CD4-positive, alpha-beta memory T cell (primary cell): Measurements from ENCODE around the gene PTPRU. TPM values are rescaled to one million over a fixed set of nuclear protein-coding genes. Genes with fewer than 3 reads are reported as not detected.

Experiments
- CTCF ChIA-PET: fragments of 350-600 bp; sonication (Branson Sonifier 250); formaldehyde crosslinking; loops from one replicate; lab custom pipeline; 2021; ENCODE audit warnings: inconsistent platforms; ENCODE audit not compliant: partially characterized antibody; lab: Charles Lee
- POLR2A ChIA-PET: fragments of 350-600 bp; sonication (Branson Sonifier 250); formaldehyde crosslinking; loops from one replicate; lab custom pipeline; 2021; ENCODE audit not compliant: partially characterized antibody; lab: Charles Lee
- DNase-seq, 5 donors: peaks; one replicate each; pipeline versions ENCODE4 v3.0.0 to v3.0.0-alpha.2; 2020 to 2022; ENCODE audit warnings: mixed read lengths in 1 of 5
- H3K27ac ChIP-seq: one replicate; pipeline ENCODE4 v1.7.0; 2013; ENCODE audit warnings: low read depth, low read length
- H3K27me3 ChIP-seq: 2 replicates; pipeline ENCODE4 v1.7.0; 2013; ENCODE audit warnings: mild to moderate bottlenecking, low read length, moderate library complexity; ENCODE audit not compliant: insufficient read depth
- H3K36me3 ChIP-seq: 2 replicates; pipeline ENCODE4 v1.7.0; 2013; ENCODE audit warnings: mild to moderate bottlenecking, low read length, moderate library complexity; ENCODE audit not compliant: insufficient read depth
- H3K4me1 ChIP-seq: 2 replicates; pipeline ENCODE4 v1.7.0; 2013; ENCODE audit warnings: mild to moderate bottlenecking, low read length, moderate library complexity; ENCODE audit not compliant: insufficient read depth
- H3K4me3 ChIP-seq, 2 donors: one replicate each; pipeline ENCODE4 v1.7.0; 2013; ENCODE audit warnings: low read length in 2 of 2, mild to moderate bottlenecking in 1 of 2
- H3K9me3 ChIP-seq, 2 donors: one replicate each; pipeline ENCODE4 v1.7.0; 2013; ENCODE audit warnings: low read length in 2 of 2, control low read depth in 1 of 2; ENCODE audit not compliant: control insufficient read depth in 1 of 2
- H3K27ac Mint-ChIP-seq, 7 donors: one replicate each; pipeline ENCODE4 v1.8.0; 2020 to 2021; ENCODE audit warnings: mixed read lengths in 7 of 7, mild to moderate bottlenecking in 6 of 7, inconsistent platforms in 3 of 7, moderate library complexity in 3 of 7
- H3K27me3 Mint-ChIP-seq, 2 donors: one replicate each; pipeline ENCODE4 v1.8.0; 2020 to 2021; ENCODE audit warnings: mixed read lengths in 2 of 2
- H3K36me3 Mint-ChIP-seq, 2 donors: one replicate each; pipeline ENCODE4 v1.8.0; 2020 to 2021; ENCODE audit warnings: mixed read lengths in 2 of 2, inconsistent platforms in 1 of 2, mild to moderate bottlenecking in 1 of 2
- H3K4me1 Mint-ChIP-seq, 4 donors: one replicate each; pipeline ENCODE4 v1.8.0; 2020 to 2021; ENCODE audit warnings: mixed read lengths in 4 of 4, mild to moderate bottlenecking in 1 of 4
- H3K4me3 Mint-ChIP-seq, 8 donors: one replicate each; pipeline ENCODE4 v1.8.0; 2020 to 2021; ENCODE audit warnings: mixed read lengths in 8 of 8, mild to moderate bottlenecking in 7 of 8, moderate library complexity in 6 of 8, inconsistent platforms in 3 of 8
- H3K9me3 Mint-ChIP-seq, 8 donors: one replicate each; pipeline ENCODE4 v1.8.0; 2020 to 2021; ENCODE audit warnings: mixed read lengths in 8 of 8, mild to moderate bottlenecking in 5 of 8, inconsistent platforms in 3 of 8, moderate library complexity in 1 of 8
- intact Hi-C: fragments of 100-400 bp; cut with micrococcal nuclease; formaldehyde crosslinking; loops from one replicate; pipeline ENCODE4 v1.15.1; 2023
- polyA plus RNA-seq, 2 donors: library from polyadenylated mRNA; unstranded; fragments of 300-500 nt; fragmentation: Illumina TruSeq; gene quantifications; one replicate each; pipeline ENCODE4 v1.2.3, GENCODE V29; 2021
- total RNA-seq, 2 experiments: library from RNA; stranded (reverse); gene quantifications; one replicate each; pipeline ENCODE4 v1.2.3, GENCODE V29; 2021

The PTPRU gene
- total and polyA plus RNA-seq, 4 experiments from 2014 or later, result 0.38 TPM; not detected in 3

GRCh38 chr1:29282924-29283803, 46.8 kb downstream of the PTPRU start:
- CTCF ChIA-PET, result no interaction called here
- peaks cover 4 to 5% of the 10 kb centered on the region in 2 donors for H3K27me3 Mint-ChIP-seq
- peak overlapping the region in 1 of 7 donors; percentile 22 for H3K27ac Mint-ChIP-seq
- no peak for DNase-seq
- Histone ChIP-seq H3K4me3 (no peak overlapping the region), H3K36me3 (no peaks in the 10 kb centered on the region), H3K27me3 (no peaks in the 10 kb centered on the region), H3K4me1 (peaks cover 5% of the 10 kb centered on the region), H3K27ac (no peak overlapping the region), H3K9me3 (no peaks in the 10 kb centered on the region)
- no peaks in the 10 kb centered on the region for H3K36me3 Mint-ChIP-seq
- POLR2A ChIA-PET, result no interaction called here
- intact Hi-C loops, result no loop called here
- H3K4me1 Mint-ChIP-seq, result peaks cover 4 to 5% (median 4%) of the 10 kb centered on the region in 4 donors
- H3K9me3 Mint-ChIP-seq, result no peaks in the 10 kb centered on the region
- peak overlapping the region in 7 of 8 donors; percentile 1 to 79 (median 54) for H3K4me3 Mint-ChIP-seq

- CTCF ChIA-PET, result no interaction called here
Measured at GRCh38 chr1:29283804-29284195, 47.5 kb downstream of the PTPRU start.

DNA sequence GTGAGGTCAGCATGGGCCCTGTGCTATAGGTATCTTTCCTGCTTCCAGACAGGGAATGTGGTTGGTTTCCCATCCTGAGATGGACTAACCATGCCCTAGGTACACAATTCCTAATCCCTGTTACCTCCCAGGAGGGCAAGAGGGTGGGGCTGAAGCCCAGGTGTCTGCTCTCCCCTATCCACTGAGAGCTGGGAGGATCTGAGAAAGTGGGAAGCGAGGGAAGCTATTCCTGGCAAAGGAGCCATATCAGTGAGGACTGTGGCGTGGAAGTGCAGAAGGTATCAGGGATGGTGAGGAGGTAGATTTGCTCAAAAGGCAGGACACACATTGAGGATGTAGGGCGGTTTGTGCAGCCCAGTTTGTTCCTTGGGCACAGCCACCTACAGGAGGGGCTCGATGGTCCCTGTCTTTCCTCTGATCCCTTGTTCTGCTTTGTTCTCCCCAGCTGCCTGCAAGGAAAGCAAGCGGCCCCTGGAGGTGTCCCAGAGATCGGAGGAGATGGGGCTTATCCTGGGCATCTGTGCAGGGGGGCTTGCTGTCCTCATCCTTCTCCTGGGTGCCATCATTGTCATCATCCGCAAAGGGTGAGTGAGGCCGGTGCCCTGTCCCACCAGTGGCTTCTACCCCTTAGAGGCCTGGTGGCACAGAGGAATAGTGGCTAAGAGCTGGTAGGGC, 48.1 kb downstream of the PTPRU start:
- H3K4me1 Mint-ChIP-seq, result peaks cover 4 to 5% (median 4%) of the 10 kb centered on the region in 4 donors
- intact Hi-C loops, result no loop called here
- no peaks in the 10 kb centered on the region for H3K36me3 Mint-ChIP-seq
- ChIA-PET CTCF (no interaction called here), POLR2A (no interaction called here)
- H3K4me3 Mint-ChIP-seq, result no peak overlapping the region
- no peak overlapping the region for H3K27ac Mint-ChIP-seq
- H3K27me3 ChIP-seq, result no peaks in the 10 kb centered on the region
- peaks cover 0 to 3% of the 10 kb centered on the region in 2 donors for H3K27me3 Mint-ChIP-seq
- no peak for DNase-seq
- no peaks in the 10 kb centered on the region for H3K36me3 ChIP-seq
- no peak overlapping the region for H3K27ac ChIP-seq
- H3K4me1 ChIP-seq, result peaks cover 5% of the 10 kb centered on the region
- H3K4me3 ChIP-seq, result no peak overlapping the region
- no peaks in the 10 kb centered on the region for H3K9me3 ChIP-seq
- H3K9me3 Mint-ChIP-seq, result no peaks in the 10 kb centered on the region

More at GRCh38 chr1:29283804-29284195, 47.5 kb downstream of the PTPRU start:
- Histone ChIP-seq H3K27ac (no peak overlapping the region), H3K36me3 (no peaks in the 10 kb centered on the region), H3K27me3 (no peaks in the 10 kb centered on the region), H3K4me1 (peaks cover 5% of the 10 kb centered on the region), H3K4me3 (no peak overlapping the region), H3K9me3 (no peaks in the 10 kb centered on the region)
- peaks cover 4 to 5% (median 4%) of the 10 kb centered on the region in 4 donors for H3K4me1 Mint-ChIP-seq
- intact Hi-C loops, result no loop called here
- H3K4me3 Mint-ChIP-seq, result peak overlapping the region in 6 of 8 donors; percentile 1 to 79 (median 54)
- H3K27me3 Mint-ChIP-seq, result peaks cover 0 to 3% of the 10 kb centered on the region in 2 donors
- H3K27ac Mint-ChIP-seq, result no peak overlapping the region
- no peak for DNase-seq
- POLR2A ChIA-PET, result no interaction called here
- H3K9me3 Mint-ChIP-seq, result no peaks in the 10 kb centered on the region
- no peaks in the 10 kb centered on the region for H3K36me3 Mint-ChIP-seq

DNA sequence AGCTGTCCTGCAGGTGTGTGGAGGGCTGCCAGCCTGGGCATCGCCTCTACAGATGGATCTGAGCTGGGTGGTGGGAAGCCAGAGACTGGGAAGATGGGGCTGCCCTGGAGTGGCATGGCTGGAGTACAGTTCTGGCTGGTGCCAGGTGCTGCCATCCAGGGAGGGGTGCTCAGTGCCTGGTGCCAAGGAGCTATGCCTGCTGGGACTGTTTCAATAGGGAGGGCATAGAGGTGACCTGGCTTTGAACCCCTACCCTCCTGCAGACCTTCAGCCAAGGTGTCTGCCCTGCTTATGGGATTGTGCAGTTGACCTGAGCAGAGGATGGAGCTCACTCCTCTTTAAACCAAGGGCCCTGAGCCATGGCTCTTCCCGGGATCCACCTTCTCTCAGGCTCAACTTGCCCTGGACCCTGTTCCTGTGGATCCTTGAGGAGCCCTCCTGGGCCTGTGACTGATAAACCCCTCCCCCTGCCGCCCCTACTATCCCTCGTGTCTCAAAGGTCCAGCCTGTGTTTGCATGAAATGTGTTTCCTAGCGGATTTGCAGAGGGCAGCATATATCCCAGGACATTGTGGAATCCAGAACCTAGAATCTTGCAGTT, 48.7 kb downstream of the PTPRU start:
- no peaks in the 10 kb centered on the region for H3K36me3 ChIP-seq
- intact Hi-C loops, result no loop called here
- H3K9me3 Mint-ChIP-seq, result no peaks in the 10 kb centered on the region
- DNase-seq, result no peak
- no peak overlapping the region for H3K4me3 Mint-ChIP-seq
- ChIA-PET POLR2A (no interaction called here), CTCF (no interaction called here)
- H3K27ac ChIP-seq, result no peak overlapping the region
- H3K4me3 ChIP-seq, result no peak overlapping the region
- no peaks in the 10 kb centered on the region for H3K36me3 Mint-ChIP-seq
- peaks cover 4 to 5% (median 4%) of the 10 kb centered on the region in 4 donors for H3K4me1 Mint-ChIP-seq
- H3K9me3 ChIP-seq, result no peaks in the 10 kb centered on the region
- H3K4me1 ChIP-seq, result peaks cover 5% of the 10 kb centered on the region
- H3K27me3 ChIP-seq, result no peaks in the 10 kb centered on the region
- H3K27me3 Mint-ChIP-seq, result peaks cover 0 to 3% of the 10 kb centered on the region in 2 donors
- H3K27ac Mint-ChIP-seq, result no peak overlapping the region

GRCh38 chr1:29285771-29286170, 49.4 kb downstream of the PTPRU start:
- H3K4me1 ChIP-seq, result peaks cover 5% of the 10 kb centered on the region
- no peaks in the 10 kb centered on the region for H3K27me3 ChIP-seq
- Mint-ChIP-seq H3K4me3 (no peak overlapping the region), H3K4me1 (peaks cover 4 to 5% (median 4%) of the 10 kb centered on the region in 4 donors), H3K27ac (no peak overlapping the region), H3K9me3 (no peaks in the 10 kb centered on the region), H3K36me3 (no peaks in the 10 kb centered on the region), H3K27me3 (no peaks in the 10 kb centered on the region)
- H3K36me3 ChIP-seq, result no peaks in the 10 kb centered on the region
- H3K9me3 ChIP-seq, result no peaks in the 10 kb centered on the region
- ChIA-PET POLR2A (no interaction called here), CTCF (no interaction called here)
- intact Hi-C loops, result no loop called here
- H3K4me3 ChIP-seq, result no peak overlapping the region
- no peak for DNase-seq
- no peak overlapping the region for H3K27ac ChIP-seq

- Histone ChIP-seq H3K27ac (no peak overlapping the region), H3K9me3 (no peaks in the 10 kb centered on the region), H3K4me3 (no peak overlapping the region), H3K36me3 (no peaks in the 10 kb centered on the region), H3K27me3 (no peaks in the 10 kb centered on the region), H3K4me1 (peaks cover 5% of the 10 kb centered on the region)
- intact Hi-C loops, result no loop called here
- no peak for DNase-seq
- Mint-ChIP-seq H3K9me3 (no peaks in the 10 kb centered on the region), H3K27ac (peak overlapping the region in 1 of 7 donors; percentile 69), H3K27me3 (no peaks in the 10 kb centered on the region), H3K4me1 (peaks cover 4 to 5% (median 4%) of the 10 kb centered on the region in 4 donors), H3K4me3 (no peak overlapping the region), H3K36me3 (no peaks in the 10 kb centered on the region)
- POLR2A ChIA-PET, result no interaction called here
- CTCF ChIA-PET, result no interaction called here
Measured at GRCh38 chr1:29286194-29286767, 50.0 kb downstream of the PTPRU start.

DNA sequence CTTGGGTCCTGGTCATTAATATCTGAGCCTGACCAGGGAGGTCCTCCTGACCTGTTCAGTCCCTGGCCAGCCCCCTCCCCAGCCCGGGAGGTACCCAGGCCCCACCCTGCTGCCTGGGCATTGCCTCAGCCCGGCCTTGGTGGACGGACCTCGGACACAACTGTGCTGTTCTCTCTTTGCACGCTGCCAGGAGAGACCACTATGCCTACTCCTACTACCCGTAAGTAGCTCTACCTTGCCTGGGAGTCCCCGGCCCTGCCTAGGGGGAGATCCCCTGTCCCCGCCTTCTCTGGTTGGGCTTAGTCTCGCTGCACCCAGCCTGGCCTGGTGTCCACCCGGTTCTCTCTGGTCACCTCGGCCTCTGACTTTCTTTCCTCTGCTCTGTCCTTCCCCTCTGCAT, 53.2 kb downstream of the PTPRU start:
- DNase-seq, result no peak
- H3K9me3 Mint-ChIP-seq, result no peaks in the 10 kb centered on the region
- no peaks in the 10 kb centered on the region for H3K27me3 Mint-ChIP-seq
- H3K36me3 ChIP-seq, result no peaks in the 10 kb centered on the region
- no peaks in the 10 kb centered on the region for H3K4me1 Mint-ChIP-seq
- H3K4me3 ChIP-seq, result no peak overlapping the region
- H3K4me1 ChIP-seq, result no peaks in the 10 kb centered on the region
- intact Hi-C loops, result no loop called here
- POLR2A ChIA-PET, result no interaction called here
- H3K4me3 Mint-ChIP-seq, result no peak overlapping the region
- no peak overlapping the region for H3K27ac ChIP-seq
- H3K27me3 ChIP-seq, result no peaks in the 10 kb centered on the region
- no peaks in the 10 kb centered on the region for H3K36me3 Mint-ChIP-seq
- no peaks in the 10 kb centered on the region for H3K9me3 ChIP-seq
- H3K27ac Mint-ChIP-seq, result peak overlapping the region in 1 of 7 donors; percentile 35
- CTCF ChIA-PET, result no interaction called here
